ENCODE results near the gene PKP1.

The PKP1 gene

DNA sequence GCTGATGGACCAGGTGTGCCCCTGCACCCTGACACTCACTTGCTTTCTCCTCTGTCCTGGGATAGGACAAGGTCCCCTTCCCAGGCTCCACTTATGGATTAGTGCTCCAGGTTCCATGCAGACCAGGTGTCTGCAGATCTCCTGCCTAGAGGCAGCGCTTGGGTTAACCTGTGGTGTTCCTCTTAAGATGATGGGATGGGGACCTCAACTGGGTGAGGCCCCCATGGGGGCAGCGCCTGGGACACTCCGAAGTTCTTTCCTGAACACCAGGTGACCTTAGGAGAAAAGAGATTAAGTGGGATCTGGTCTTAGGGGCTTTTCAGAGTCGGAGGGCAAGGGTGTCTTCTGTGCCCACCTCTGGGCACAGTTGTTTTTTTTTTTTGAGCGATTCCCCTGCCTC lies 72.9 kb downstream of the PKP1 start:
- DNase-seq: no peak

DNA sequence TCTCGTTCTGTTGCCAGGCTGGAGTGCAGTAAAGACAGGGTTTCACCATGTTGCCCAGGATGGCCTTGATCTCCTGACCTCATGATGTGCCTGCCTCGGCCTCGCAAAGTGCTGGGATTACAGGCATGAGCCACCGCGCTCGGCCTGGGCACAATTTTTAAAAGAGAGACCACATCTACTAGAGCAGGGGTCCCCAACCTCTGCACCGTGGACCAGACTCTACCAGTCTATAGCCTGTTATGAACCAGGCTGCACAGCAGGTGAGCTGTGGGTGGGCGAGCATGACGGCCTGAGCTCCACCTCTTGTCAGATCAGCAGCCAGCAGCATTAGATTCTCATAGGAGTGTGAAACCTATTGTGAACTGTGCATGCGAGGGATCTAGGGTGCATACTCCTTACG lies 73.4 kb downstream of the PKP1 start:
- no peak for DNase-seq

DNA sequence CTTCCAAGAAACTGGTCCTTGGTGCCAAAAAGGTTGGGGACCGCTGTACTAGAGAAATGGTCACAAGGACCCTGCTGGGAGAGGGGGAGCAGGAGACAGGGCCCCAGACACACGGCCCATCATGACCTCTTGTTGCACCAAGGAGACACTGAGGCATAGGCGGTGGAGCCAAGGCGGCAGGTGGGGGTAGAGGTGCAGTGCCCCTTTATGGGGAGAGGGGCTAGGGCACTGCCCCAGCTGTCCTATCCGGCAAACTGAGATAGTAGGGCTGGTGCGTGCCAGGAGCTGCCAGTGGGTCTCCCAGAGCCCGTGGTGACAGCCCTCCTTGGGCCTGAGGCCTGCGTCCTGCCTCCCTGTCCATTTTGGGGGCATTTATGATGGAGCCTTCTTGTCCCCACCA lies 73.9 kb downstream of the PKP1 start:
- DNase-seq: no peak

DNA sequence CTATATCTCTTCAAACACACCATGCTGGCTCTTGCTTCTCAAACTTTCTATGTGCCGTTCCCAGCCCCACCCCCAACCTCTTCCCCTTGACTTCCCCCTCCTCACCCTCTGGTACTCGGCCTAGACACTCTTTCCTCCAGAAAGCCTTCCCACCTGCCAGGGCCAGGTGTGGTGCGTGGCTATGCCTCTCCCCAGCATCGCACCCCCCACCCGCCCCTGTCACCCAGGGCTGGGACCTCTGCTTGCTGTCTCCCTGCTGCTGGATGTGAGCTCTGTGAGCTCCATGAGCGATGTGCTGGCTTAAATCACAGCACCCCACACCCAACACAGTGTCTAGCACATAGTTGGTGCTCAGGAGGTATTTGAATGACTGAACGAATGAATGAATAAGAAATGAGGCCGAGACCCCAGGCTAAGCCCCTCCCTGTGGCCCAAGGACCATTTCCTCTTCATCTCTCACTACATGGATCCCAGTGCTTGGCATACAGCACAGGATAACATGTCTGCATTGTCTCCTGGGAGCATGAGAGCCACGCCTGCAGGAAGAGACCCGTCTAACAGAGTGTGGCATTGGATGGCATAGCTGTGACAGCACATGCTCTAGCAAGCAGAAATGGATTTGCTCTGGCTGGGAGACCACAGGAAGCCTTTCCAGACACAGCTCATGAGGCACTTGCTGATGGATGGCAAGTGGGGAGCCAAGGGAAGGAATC lies 74.5 kb downstream of the PKP1 start:
- no peak for DNase-seq

DNA sequence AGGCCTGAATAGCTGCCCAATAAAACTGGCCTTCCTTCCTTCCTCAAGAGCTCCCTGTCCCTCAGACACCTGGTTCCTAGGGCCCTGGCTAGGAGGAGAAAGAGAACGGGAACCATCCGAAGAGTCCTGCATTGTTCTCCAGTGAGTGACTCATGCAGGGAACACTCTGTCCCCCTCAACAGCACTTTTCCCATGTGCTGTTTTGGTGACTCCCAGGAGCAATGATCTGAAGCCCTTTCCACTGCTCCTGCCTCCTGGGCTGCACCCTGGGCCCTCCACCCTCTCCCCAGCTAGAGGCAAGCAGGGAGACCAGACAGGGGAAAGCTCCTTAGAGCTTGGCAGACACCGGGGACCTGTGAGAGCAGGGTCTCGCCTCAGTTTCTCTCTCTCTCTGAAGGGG lies 75.3 kb downstream of the PKP1 start:
- no peak for DNase-seq

DNA sequence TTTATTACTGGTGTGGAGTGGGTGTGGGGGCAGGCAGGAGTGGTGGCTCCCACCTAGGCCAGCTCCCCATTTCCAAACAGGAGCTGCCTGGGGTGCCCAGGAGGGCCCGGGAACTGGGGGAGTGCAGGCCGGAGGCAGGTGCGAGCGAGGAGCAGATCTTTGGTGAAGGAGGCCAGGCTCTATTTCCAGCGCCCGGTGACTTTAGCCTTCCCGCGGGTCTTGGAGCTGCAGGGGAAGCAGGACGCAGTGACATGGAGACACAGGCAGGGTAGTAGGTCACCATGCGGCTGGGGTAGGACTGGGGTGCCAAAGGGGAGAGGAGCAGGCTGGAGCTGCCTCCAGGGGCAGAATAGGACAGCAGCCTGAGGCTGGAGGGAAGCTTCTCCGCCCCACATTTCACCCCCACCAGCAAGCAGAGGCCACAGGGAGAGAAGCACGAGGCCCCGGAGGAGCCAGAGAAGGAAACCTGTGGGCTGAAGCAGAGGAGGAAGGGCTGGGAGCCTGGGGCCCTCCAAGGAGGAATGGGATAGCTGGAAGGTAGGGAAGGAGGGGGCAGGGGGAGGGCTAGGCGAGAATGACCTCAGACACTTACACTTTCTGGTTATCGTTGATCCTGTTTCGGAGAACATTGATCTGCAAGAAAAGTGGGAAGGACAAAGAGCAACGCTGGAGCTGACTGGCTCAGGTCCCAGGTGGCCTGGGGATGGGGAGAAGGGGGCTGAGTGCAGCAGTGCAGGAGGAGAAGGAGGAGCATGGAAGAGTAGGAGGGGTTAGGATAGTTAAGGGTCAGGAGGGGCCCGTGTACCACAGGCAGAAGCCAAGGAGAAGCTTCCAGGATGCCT lies 75.9 kb downstream of the PKP1 start:
- DNase-seq: no peak

DNA sequence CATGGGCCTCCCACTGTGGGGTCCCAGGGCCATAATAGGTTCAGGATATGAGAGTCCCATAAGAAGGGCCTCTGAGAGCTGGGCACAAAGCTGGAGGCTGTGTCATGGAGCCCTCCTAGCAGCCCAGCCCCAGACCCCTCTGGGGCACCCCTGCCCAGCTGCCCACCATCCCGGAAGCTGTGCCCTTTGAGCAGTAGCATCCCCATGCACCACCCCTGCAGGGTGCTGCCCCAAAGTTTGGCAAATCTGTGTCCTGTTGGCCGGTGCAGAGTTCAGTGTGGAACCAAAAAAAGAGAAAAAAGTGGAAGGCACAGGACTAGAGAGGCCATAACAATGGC lies 76.5 kb downstream of the PKP1 start:
- DNase-seq: no peak

DNA sequence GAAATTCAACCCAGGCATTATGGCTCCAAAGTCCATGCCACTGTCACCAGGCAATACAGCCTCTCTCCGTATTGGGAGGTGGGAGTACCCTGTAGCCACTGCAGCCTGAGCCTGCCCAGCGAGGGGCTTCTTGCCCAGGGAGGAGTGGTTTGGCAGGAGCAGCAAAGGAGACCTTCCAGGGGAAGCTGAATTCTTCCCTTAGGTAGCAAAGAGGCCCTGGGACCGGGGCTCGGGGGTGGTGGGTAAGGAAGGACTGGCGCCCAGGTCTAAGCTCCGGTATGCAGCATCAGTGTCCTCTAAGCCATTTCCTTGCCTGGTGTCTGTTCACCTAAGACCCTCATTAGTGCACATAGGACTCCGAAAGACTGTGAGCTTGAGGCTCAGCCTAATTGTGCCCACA lies 77.2 kb downstream of the PKP1 start:
- no peak for DNase-seq

DNA sequence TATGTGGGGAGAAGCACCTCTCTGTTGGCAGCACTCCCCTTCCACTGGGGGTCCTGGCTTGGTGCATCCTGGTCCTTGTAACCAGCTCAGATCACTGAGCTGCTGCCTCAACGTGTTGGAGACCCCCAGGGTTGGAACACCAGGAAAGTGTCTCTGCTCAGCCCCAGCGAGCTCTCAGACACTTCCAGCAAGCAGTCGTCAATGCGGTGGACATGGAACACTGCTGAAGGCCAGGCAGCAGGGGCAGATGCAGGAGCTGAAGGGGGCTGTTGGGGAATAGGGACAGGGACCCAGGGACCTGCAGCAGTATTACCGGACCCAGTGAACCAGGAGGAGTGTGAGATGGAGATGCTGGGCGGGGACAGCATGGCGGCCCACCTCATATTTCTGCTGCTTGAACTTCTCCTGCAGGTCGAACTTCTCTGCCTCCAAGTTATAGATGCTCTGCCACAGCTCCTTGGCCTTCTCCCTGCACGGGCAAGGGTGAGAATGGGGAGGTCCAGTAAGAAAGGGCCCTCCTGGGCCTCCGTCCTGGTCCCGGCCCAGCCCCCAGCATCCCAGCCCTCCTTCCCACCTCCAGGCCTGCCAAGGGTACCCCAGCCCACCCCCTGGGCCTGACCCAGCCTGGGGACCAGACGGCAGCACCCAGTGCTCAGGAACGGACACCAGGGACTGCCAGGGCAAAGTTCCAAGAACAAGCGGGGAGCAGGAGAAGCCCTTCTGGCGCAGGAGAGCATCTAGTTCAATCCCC lies 77.8 kb downstream of the PKP1 start:
- no peak for DNase-seq

DNA sequence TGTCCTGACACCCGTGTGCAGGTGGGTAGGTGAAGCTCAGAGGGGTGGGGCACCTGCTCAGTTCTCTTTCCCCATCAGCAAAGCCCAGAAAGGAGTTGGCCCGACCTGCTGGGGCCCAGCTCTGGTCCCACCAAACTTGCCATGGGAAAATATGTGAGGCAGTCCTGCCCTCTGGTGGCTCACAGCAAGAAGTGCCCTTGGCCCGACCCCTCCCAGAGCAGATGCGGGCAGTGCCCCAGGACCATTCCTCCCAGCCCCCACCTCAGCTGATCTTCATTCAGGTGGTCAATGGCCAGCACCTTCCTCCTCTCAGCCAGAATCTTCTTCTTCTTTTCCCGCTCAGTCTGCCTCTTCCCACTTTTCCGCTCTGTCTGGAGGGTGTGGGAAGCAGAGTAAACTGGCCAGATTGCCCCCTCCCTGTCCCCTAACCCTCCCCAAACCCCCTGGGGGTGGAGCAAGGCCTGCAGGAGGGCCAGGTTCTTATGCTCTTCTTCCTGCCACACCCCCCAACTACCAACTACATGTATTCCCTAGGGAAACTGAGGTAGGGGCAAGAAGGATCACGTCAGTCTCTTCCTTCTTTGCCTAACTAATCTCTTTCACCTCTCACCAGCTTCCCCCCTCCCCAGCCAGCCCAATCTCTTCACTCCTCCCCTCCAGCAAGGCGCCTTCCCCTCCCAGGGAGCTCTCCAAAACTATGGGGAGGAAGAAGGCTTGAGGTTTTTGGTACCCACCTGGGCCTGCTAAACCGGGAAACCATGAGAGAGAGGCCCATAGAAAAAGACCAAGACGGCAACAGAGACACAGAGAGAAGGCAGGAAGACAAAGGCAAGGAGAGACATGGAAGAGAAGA lies 78.6 kb downstream of the PKP1 start:
- no peak for DNase-seq

DNA sequence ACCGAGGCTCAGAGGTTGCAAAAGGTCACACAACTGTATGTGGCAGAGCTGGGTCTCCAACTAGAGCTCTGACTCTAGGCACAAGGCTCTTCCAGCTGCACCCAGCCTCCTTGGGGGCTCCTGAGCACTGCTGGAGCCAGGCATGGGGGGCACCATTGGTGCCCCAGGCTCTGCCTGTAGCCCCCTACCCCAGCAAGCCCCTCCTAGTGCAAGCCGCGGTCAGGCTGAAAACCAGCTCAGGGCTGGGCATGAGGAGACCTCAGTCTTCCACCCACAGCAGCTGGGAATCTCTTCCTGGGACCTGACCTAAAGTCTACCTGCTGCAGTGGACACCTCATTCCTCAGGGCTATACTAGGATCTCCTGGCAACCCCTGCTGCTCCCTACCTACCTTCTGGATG lies 79.6 kb downstream of the PKP1 start:
- DNase-seq: no peak

DNA sequence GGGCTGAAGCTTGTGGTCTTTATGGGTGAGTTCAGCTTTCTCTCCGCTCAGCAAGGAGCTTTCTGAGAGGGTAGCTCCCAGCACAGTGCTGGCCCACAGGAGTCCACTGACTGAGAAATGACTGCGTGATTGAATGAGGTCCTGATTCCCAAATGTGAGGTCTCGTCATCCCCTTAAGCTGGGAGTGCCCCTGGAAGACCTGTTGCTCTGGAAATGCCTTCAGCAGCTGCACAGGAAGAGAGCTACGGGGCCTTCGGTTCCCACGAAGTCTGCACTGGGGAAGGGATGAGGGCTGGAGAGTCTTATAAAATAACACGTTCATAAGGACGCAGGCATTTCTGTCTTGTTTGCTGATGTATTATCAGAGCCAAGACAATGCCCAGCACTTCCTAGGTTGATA lies 80.2 kb downstream of the PKP1 start:
- DNase-seq: no peak

DNA sequence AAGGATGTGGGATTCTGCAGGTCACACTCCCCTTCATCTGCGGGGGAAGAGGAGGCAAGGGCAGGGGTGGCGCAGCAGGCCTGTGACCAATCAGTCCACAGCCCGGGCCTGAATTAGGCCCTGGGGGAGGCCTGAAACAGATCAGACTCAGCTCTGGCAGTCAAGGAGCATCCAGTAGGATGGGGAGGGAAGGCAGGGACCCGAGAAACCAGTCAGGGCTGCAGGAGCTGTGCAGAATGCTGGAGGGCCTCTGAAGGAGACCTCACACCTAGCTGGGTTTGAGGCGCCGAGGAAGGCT lies 81.5 kb downstream of the PKP1 start:
- DNase-seq: no peak

DNA sequence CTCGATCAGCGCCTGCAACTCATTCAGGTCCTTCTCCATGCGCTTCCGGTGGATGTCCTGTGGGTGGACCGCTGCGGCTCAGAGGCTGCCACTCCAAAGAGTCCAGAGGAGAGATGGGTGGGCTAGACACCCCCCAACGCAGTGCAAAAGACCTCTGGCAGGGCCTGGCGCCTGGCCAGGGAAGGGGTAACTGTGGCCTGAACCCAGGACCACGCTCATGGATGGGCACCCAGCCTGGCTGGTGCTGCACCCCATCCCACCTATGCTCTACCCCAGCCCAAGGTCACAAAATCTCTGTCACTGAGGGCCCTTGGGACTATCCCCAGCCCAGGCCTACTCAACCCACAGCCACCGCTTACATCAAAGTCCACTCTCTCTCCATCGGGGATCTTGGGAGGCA lies 81.9 kb downstream of the PKP1 start:
- no peak for DNase-seq

DNA sequence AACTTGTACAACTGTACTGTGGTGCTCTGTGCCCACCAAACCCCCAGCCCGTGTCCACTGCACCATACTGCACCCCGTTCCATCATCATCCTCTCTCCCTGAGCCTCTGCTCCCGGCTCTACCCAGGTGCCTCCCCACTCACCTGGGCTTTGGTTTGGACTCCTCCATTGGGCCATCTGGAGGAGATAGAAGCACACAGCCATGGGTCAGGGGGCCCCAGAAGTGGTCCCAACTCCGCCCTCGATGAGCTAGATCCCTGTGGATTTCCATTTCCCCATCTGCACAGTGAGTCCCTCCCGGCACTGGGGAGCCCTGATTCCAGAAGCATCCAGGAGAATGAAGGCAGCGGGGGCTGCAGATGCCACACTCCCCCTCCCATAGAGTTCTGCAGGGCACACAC lies 83.4 kb downstream of the PKP1 start:
- no peak for DNase-seq

DNA sequence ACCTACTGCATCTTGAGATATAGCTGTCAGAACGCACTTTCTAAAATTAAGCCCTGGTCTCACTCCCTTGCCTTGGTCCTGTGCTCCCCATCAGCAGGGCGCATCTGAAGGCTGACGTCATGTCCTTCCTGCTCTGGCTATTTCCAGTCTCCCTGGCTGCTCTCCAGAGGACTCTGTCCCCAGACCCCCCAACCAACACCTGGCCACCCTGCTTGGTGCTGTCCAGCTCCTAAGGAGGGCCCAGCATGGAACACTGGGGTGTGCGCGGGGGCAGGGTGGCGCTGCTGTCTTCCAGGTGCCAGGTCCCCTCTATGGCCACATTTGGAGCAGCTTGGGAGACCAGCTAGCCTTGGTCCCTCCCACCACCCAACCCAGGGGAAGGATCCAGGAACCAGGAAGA lies 85.9 kb downstream of the PKP1 start:
- no peak for DNase-seq

DNA sequence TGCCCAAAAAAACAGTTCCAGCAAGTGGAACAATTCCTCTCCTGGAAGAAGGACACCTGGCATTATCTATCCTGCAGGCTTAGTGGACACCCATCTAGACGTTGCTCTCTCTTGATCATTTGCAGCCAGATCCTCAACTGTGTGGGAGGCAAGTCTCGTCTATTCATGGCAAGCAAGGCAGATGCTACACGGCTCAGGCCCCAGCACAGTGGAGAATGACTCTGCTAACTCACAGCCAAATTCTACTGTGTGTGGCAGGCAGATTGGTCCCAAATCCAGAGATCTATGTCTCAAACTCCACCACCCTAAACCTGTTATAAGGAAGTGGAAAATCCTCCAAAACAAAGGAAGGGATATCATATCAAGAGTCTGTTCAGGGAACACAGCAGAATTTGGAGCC lies 87.2 kb downstream of the PKP1 start:
- no peak for DNase-seq

DNA sequence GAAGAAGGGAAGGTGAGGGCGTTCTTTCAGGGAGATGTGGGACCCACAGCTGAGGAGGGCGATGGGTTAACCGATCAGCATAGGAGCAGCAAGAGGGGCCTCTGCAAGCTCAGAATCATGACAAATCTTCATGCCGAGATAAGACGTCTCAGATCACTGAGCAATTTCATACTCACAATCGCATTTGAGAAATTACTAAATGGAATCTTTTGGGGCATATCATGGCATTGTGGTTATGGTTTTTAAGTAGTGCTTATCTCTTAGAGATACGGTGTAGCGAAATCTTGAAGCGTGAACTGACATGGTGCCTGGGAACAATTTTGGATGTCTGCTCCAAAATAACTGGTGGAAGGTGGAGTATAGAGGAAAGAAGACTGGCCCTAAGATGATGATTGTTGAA lies 88.0 kb downstream of the PKP1 start:
- no peak for DNase-seq

DNA sequence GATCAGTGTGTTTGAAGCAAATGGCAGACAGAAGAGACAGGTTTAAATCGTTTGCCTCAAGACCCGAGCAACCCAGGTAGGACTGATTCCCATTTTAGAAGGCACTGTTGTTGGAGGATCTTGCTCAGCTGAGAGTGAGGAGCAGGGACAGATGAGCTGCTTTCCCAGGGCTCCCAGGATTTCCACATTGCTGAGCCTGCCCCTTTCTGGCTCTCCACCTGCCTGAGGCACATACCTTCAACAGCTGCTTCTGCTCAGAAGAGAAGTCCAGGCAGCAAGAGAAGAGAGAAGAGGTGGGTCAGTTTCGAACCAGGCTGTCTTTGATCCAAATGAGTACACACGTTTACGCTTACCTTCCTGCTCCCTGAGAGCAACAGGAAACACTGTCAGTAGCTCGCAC lies 88.5 kb downstream of the PKP1 start:
- DNase-seq: no peak

DNA sequence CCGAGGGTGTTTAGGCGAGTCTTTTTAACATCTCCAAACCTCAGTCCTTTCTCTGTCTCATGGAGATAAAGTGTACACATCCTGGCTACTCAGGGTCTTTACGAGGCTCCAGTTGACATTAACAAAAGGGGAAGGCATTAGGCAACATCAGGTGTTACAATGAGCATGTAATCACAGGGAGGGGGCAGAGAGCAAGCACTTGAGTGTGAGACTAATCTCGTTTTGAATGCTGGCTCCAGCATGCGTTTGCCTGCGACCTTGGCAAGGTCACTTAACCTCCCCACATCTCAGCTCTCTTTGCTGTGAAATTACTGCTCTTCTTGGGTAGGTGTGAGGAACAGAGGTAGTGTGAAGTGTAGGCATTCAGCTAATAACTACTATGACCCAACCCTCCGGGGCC lies 91.1 kb downstream of the PKP1 start:
- DNase-seq: no peak

DNA sequence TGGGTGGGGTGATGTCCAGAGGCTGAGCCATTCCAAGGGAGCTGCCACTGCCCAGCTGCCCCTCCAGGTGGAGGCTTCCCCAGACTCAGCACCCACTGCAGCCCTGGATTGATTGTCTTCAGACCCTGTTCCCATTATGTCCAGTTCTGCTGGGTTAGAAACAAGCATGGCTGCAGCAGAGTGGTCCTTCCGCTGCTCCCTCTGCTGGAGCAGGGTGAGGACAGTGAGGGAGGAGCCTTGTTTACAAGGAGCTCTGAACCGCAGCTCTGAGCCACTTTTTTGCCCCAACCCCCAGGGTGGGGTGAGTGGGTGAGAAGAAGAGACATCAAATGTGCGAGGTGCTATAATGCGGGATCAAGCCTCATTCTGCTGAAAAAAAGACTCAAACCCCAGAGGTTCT lies 91.9 kb downstream of the PKP1 start:
- DNase-seq: no peak

DNA sequence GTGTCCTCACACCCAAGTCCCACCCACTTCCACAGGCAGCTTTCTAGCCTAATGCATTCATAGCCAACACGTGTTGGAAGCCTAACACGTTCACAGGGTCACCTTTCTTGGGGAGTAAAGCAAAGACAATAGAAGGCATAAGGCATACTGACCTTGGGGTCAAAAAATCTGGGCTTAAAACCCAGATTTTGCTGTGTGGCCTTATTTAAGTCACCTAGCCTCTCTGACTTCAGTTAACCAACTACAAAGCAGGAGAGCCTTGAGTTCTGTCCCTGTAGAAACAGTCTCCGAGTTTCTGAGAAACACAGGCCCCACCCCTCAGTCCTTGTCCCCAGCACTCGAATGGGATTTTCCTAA lies 92.8 kb downstream of the PKP1 start:
- no peak for DNase-seq

All from cerebellar nuclear complex (tissue), 1 donor.